HAP-1 (cell line): ENCODE measurements around the gene TIFAB.

Experiments
- DNase-seq, 2 experiments: peaks; one replicate each; pipeline ENCODE4 v3.0.0-alpha.2; 2016 to 2020; ENCODE audit warnings: low spot score in 2 of 2
- H3K27me3 ChIP-seq: fragments of 250-450 bp; sonication (Bioruptor Pico); 2 replicates; pipeline ENCODE4 v1.5.1; 2020; ENCODE audit warnings: low read depth, mild to moderate bottlenecking, moderate library complexity
- H3K36me3 ChIP-seq: fragments of 250-450 bp; sonication (Bioruptor Pico); replicated peaks from 2 replicates; pipeline ENCODE4 v1.5.1; 2020; ENCODE audit warnings: mild to moderate bottlenecking
- H3K4me1 ChIP-seq: fragments of 250-450 bp; sonication (Bioruptor Pico); 2 replicates; pipeline ENCODE4 v1.5.1; 2020; ENCODE audit warnings: mild to moderate bottlenecking
- H3K4me3 ChIP-seq: fragments of 250-450 bp; sonication (Bioruptor Pico); 2 replicates; pipeline ENCODE4 v1.5.1; 2020; ENCODE audit warnings: mild to moderate bottlenecking, moderate library complexity
- H3K9me3 ChIP-seq: fragments of 250-450 bp; sonication (Bioruptor Pico); 2 replicates; pipeline ENCODE4 v1.5.1; 2020; ENCODE audit warnings: mild to moderate bottlenecking, moderate library complexity
- in situ Hi-C: fragments of 300-500 bp; cut with MboI; formaldehyde crosslinking; loops from 3 replicates; pipeline ENCODE4 v1.14.3; 2020; ENCODE audit warnings: low sequenced_read_pairs, inconsistent platforms, mixed read lengths

Gene TIFAB

GRCh38 chr5:135487839-135488514 is 35.8 kb upstream of the TIFAB start:
- no peak for DNase-seq
- H3K4me1 ChIP-seq = peaks cover 4% of the 10 kb centered on the region
- no peaks in the 10 kb centered on the region for H3K36me3 ChIP-seq
- H3K27me3 ChIP-seq = no peaks in the 10 kb centered on the region
- in situ Hi-C loops = no loop called here
- no peak overlapping the region for H3K4me3 ChIP-seq
- no peaks in the 10 kb centered on the region for H3K9me3 ChIP-seq

DNA sequence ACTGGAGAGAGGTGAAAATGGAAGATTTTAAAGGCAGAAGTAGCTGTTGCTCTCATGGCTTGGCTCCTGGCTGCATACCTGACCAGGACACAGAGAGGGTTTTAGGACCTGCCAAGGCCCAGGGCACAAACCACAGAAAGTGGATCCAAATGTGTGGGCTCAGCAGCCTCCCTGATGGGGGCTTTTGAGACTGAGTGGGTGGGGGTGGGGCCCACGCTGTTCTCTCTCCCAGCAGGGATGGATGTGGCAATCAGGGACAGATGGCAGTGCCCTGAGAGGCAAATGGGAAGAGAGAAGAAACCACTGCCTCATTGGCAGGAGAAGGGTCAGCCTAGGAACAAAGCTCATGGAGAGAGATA is 34.9 kb upstream of the TIFAB start:
- in situ Hi-C loops = no loop called here
- H3K27me3 ChIP-seq = no peaks in the 10 kb centered on the region

GRCh38 chr5:135486131-135487036 is 34.2 kb upstream of the TIFAB start:
- no peaks in the 10 kb centered on the region for H3K9me3 ChIP-seq
- no peaks in the 10 kb centered on the region for H3K27me3 ChIP-seq
- H3K4me1 ChIP-seq = peaks cover 4% of the 10 kb centered on the region
- in situ Hi-C loops = no loop called here
- H3K4me3 ChIP-seq = no peak overlapping the region
- DNase-seq = no peak
- H3K36me3 ChIP-seq = no peaks in the 10 kb centered on the region

More for the DNA sequence above, 34.9 kb upstream of the TIFAB start:
- no peaks in the 10 kb centered on the region for H3K36me3 ChIP-seq
- no peak overlapping the region for H3K4me3 ChIP-seq
- no peaks in the 10 kb centered on the region for H3K9me3 ChIP-seq
- DNase-seq = no peak
- peaks cover 4% of the 10 kb centered on the region for H3K4me1 ChIP-seq

DNA sequence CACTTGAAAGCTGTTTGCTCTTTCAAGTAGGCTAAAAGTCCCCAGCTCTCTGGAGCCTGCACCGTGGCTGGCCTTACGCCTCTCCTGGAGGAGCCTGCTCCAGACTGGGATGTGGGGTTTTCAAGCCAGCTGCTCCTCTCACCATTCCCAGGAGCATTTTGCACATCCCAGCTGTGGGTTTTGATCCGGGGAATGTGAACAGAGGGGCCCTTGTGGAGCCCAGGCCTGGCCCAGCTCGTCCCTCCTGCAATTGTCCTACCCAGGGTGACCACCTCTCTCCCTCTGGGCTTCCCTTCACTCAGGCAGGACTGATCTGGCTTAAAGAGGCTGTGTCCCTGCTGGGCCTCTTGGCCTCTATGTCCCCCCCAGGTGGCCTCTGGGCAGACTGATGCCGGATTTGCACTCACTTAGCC is 32.5 kb upstream of the TIFAB start:
- no peak for DNase-seq
- Histone ChIP-seq H3K27me3 (no peaks in the 10 kb centered on the region), H3K9me3 (no peaks in the 10 kb centered on the region), H3K36me3 (no peaks in the 10 kb centered on the region), H3K4me3 (no peak overlapping the region), H3K4me1 (peaks cover 4% of the 10 kb centered on the region)
- in situ Hi-C loops = no loop called here

- in situ Hi-C loops = no loop called here
- no peaks in the 10 kb centered on the region for H3K36me3 ChIP-seq
These were observed 31.1 kb upstream of the TIFAB start for GRCh38 chr5:135483254-135483653.

GRCh38 chr5:135482381-135482933 is 30.3 kb upstream of the TIFAB start:
- H3K9me3 ChIP-seq = no peaks in the 10 kb centered on the region
- no peaks in the 10 kb centered on the region for H3K4me1 ChIP-seq
- H3K4me3 ChIP-seq = no peak overlapping the region
- DNase-seq = no peak
- H3K27me3 ChIP-seq = no peaks in the 10 kb centered on the region
- no peaks in the 10 kb centered on the region for H3K36me3 ChIP-seq
- in situ Hi-C loops = no loop called here

More at GRCh38 chr5:135483254-135483653, 31.1 kb upstream of the TIFAB start:
- Histone ChIP-seq H3K4me3 (no peak overlapping the region), H3K4me1 (no peaks in the 10 kb centered on the region), H3K9me3 (no peaks in the 10 kb centered on the region), H3K27me3 (no peaks in the 10 kb centered on the region)
- DNase-seq = no peak

DNA sequence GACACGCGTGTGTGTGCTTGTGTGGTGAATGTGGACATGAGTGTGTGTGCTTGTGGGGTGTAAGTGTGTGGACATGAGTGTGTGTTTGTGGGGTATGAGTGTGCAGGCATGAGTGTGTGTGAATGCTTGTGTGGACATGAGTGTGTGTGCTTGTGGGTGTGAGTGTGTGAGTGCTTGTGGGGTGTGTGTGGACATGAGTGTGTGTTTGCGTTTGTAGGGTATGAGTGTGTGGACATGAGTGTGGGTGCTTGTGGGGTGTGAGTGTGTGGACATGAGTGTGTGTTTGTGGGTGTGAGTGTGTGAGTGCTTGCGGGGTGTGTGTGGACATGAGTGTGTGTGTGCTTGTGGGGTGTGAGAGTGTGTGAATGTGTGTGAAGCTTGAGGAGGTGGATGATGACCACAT is 29.8 kb upstream of the TIFAB start:
- in situ Hi-C loops = no loop called here
- peaks cover under 1% of the 10 kb centered on the region for H3K4me1 ChIP-seq
- H3K4me3 ChIP-seq = no peak overlapping the region
- H3K36me3 ChIP-seq = no peaks in the 10 kb centered on the region
- no peaks in the 10 kb centered on the region for H3K27me3 ChIP-seq
- DNase-seq = no peak
- no peaks in the 10 kb centered on the region for H3K9me3 ChIP-seq

GRCh38 chr5:135481387-135481786 is 29.2 kb upstream of the TIFAB start:
- Histone ChIP-seq H3K27me3 (no peaks in the 10 kb centered on the region), H3K4me1 (peaks cover 6% of the 10 kb centered on the region), H3K9me3 (no peaks in the 10 kb centered on the region), H3K36me3 (no peaks in the 10 kb centered on the region), H3K4me3 (no peak overlapping the region)
- no peak for DNase-seq
- in situ Hi-C loops = no loop called here

DNA sequence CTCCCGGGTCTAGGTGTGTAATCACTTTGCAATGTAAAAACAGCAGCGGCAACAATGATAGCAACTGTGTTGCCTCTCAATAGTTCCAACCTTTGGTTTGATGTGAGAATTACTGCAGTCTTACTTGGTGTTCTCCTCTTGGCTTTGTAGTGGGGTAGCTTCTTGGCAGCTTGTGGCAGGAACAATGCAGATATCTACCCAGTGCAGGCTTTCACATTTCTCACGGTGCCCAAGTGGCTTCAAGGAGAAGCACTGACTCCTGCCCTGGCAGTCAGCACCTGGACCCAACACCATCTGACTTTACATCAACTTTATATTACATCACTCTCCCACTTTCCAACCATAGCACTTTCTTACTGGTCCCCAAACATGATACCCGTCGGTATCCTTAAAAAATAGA is 28.4 kb upstream of the TIFAB start:
- peaks cover 6% of the 10 kb centered on the region for H3K4me1 ChIP-seq
- no peaks in the 10 kb centered on the region for H3K36me3 ChIP-seq
- no peaks in the 10 kb centered on the region for H3K9me3 ChIP-seq
- no peak for DNase-seq
- in situ Hi-C loops = no loop called here
- no peaks in the 10 kb centered on the region for H3K27me3 ChIP-seq
- no peak overlapping the region for H3K4me3 ChIP-seq

- no peak for DNase-seq
- in situ Hi-C loops = no loop called here
- H3K36me3 ChIP-seq = no peaks in the 10 kb centered on the region
- peaks cover 6% of the 10 kb centered on the region for H3K4me1 ChIP-seq
- H3K4me3 ChIP-seq = no peak overlapping the region
- H3K9me3 ChIP-seq = no peaks in the 10 kb centered on the region
- no peaks in the 10 kb centered on the region for H3K27me3 ChIP-seq
These were observed 26.8 kb upstream of the TIFAB start for GRCh38 chr5:135478938-135479337.

DNA sequence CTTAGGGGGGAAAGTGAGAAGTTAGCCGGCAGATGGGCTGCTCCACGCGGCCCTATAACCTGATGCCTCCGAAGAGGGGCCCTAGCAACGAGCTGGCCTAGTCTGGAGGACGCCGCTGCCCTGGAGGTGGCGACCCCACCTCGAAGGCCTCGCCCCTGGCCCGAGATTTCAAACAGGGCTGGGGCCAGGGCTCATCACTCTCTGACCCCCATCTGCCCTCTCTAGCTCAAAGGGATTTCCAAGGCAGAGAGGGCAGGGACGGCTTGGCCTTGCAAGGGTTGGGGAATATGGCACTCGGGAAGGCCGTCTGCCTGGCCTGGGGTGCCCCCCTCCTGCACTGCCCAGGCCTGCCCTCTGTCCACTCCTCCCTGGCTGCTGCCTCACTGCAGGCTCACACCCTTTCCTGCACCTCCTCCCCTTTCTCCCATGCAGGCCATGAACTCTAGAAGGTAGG is 25.5 kb upstream of the TIFAB start:
- H3K36me3 ChIP-seq = no peaks in the 10 kb centered on the region
- DNase-seq = no peak
- in situ Hi-C loops = no loop called here
- H3K4me1 ChIP-seq = peaks cover 6% of the 10 kb centered on the region
- H3K27me3 ChIP-seq = no peaks in the 10 kb centered on the region
- no peaks in the 10 kb centered on the region for H3K9me3 ChIP-seq
- H3K4me3 ChIP-seq = no peak overlapping the region

- H3K4me1 ChIP-seq = peaks cover 6% of the 10 kb centered on the region
- in situ Hi-C loops = no loop called here
- H3K9me3 ChIP-seq = no peaks in the 10 kb centered on the region
These were observed 24.7 kb upstream of the TIFAB start for GRCh38 chr5:135476615-135477581.

GRCh38 chr5:135473956-135474670 is 22.0 kb upstream of the TIFAB start:
- H3K36me3 ChIP-seq = no peaks in the 10 kb centered on the region
- peaks cover 6% of the 10 kb centered on the region for H3K4me1 ChIP-seq
- H3K27me3 ChIP-seq = peaks cover 4% of the 10 kb centered on the region; the same call in 1 of the 2 replicates
- H3K4me3 ChIP-seq = no peak overlapping the region
- no peaks in the 10 kb centered on the region for H3K9me3 ChIP-seq
- in situ Hi-C loops = no loop called here
- no peak for DNase-seq

More at GRCh38 chr5:135476615-135477581, 24.7 kb upstream of the TIFAB start:
- Histone ChIP-seq H3K27me3 (no peaks in the 10 kb centered on the region), H3K36me3 (no peaks in the 10 kb centered on the region), H3K4me3 (no peak overlapping the region)
- peak; percentile 29 to 39 for DNase-seq
